HG02943 (cell line): ENCODE data around the gene TRIB2.

Source experiments
- ATAC-seq: cut with Tn5 transposase; IDR thresholded peaks from one replicate; pipeline ENCODE4 v1.9.1; 2021; ENCODE audit warnings: mild to moderate bottlenecking, low read depth, moderate library complexity; ENCODE audit not compliant: unreplicated experiment

TRIB2 gene

DNA sequence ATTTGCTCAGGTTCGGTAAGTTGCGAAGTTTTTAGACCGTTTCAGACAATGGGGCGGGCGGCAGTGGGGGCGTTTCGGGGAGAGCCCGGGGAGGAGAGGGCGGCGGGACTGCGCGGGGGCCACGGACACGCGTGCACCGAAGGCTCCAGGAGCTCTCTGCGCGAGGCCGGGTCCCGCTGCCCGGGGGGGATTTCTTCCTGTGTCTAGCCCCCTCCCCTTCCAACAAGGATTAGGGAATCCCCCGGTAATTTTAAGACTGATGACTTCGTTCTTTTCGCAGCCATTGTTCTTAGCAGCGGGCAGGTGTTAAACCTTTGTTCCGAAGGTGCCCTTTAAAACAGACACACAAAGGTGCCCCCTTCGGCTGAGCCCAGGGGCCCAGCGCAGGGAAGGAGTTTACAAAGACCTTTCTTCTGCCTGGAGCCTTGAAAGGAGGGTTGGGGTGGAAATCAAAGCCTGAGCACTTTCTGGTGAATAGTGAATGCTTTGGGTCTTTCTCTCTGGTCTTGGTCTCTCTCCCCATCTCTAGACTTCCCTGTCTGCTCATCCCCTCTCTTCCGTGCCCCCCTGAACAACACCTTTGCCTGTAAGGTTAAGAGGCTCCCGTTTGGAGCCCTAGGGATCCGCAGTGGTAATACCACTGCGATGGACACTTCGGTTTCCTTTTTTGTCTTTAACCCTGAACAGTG lies 2.1 kb downstream of the TRIB2 start:
- no peak for ATAC-seq

- ATAC-seq, result no peak
Observed at GRCh38 chr2:12719400-12720277, 2.9 kb downstream of the TRIB2 start.

- ATAC-seq, result no peak
Observed at GRCh38 chr2:12720278-12720620, 3.5 kb downstream of the TRIB2 start.

DNA sequence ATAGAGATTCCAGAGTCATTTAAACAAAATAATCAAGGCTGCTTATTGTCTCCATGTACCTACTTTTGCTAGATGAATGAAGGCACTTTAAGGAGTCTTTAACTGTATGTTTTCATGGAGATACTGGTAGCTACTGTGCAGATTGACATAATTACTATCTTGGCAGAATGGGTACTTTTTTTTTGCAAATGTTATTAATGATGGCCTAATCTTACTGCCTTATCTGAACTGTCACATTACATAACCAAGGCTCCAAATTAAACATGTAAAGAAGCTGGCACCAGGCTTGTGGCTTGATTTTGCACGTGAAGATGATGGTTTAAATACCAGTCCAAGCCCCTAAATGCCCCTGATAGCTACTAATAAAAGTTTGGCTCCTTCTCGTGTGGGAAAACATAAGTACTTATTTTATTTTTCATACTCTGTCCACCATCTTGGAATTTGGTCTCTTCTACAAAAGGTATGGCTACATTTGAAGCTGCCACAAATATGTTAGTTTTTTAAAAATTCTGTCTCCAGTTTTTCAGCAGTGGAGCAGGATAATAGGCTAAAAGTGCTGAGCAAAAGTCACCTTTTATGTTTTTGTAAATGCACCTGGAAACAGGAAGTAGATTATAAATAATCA lies 4.1 kb downstream of the TRIB2 start:
- ATAC-seq, result no peak

DNA sequence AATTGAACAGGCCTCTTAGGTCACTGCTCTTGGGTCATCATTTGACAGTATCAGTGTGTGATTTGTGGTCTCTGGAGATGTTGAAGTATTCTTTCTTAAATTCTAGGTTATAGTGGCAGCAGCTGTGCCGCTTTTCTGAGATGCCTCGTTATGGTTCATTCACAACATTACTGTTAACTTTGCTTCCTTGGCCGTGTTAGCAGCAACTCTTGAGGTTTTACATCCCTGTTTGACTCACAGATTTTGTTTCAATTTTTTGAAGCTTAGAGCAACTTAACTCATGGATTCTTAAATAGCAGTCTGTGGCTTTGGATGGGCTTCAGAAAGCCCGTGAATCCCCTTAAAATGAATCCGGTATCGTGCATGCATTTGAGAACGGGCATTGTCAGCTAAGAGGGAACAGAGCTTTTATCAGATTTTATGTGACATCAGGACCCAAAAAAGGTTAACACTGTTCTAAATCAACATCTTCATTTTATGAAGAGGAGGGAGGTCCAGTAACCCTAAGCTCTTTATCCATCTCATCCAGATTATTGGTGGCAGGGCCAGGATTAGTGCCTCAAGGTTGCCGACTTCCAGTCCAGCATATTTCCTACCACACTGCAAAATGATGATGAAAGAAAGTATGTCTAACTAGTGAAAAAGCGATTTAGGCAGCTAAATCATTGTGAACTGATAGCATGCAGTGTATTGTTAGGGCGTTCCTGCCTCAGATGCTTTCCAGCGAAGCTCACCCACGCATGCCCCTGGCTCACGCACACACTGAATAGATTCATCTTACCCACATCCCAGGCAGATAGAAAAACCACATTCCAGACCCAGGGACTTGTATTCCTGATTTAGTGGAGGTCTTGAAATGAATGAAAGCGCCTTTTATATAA lies 5.1 kb downstream of the TRIB2 start:
- ATAC-seq, result no peak

DNA sequence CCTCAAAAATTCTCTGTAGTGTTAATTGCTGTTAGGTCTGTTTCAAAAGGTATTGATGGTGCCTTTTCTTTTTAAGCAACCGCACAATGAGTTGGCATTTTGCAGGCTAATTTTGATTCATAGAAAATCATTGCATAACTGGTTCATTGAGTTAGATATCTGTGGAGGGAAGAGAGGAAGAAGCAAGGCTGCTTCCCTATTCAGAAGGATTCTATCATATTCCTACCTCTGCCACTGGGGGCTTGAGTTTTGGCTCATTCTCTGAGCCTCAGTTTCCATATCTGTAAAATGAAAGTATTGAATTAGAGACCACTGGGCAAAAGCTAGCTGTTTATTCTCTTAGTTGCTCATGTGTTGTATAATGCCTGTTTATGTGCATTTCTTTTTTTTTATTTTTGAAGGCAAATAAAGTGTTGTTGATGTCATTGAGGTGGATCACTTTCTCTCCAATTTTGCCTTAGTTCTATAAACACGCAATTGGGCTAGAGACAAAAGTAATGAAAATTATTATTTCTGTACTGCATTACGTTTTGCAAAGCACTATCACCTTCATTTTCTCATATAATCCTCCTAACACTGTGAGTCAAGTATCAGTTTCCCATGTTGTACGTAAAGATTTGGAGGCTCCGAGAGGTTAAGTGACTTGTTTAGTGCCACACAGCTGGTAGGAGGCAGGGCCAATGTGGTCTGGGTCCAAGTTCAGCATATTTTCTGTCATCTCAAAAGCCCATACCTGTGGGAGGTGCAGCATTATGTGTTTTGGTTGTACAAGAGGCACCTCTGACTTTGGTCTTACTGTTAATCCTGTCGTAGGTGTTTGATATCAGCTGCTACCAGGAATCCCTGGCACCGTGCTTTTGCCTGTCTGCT lies 5.9 kb downstream of the TRIB2 start:
- ATAC-seq, result no peak

DNA sequence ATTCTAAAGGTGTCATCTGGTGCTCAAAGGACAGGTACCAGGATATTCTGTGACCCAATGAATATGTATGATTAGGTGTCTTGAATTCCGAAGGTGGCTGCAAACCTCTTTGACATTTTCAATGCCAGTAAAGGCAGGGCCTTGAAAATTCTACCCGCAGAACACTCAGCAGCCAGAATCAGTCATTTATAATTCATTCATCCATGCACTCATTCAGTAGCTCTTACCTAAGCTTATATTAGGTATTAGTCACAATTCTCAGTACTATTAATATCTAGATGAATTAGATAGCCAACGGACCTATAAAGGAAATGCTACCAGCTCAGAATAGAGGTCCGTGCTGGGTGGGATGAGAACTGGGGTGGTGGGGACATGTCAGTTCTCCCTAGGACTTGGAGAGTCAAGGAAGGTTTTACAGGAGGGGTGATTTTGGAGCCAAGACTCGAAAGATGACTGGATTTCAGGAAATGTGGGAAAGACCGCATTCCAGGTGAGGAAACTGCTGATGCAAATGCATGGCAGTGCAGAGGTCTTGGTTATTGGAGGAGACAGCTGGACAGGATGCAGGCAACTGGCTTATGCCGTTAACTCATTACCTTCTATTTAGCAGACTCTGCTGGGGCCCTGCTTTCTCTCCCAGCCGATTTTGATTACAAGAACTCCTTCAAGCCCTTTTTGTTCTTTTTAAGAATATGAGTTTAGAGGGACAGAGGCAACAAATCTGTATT lies 7.2 kb downstream of the TRIB2 start:
- no peak for ATAC-seq

GRCh38 chr2:12725233-12726187 lies 8.8 kb downstream of the TRIB2 start:
- no peak for ATAC-seq

DNA sequence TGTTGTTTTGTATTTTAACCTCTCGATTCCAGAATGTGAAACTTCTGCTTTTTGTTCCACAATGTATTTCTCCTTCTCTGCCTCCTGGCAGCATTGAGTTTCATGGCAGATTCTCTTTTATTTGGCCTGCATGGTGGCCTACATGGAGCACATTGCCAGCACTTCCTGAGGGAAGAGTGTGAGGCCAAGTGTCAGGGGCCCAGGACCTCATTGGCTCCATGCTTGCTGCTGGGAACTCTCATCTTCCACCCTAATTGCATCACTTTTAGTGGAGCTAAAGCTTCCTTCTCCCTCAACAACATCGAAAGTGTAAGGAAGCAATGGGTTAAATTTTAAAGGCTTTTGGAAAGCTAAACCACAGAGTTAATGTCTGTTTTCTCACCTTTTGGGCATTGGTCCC lies 9.5 kb downstream of the TRIB2 start:
- no peak for ATAC-seq

- ATAC-seq, result no peak
Observed at GRCh38 chr2:12727065-12727464, 10.3 kb downstream of the TRIB2 start.

DNA sequence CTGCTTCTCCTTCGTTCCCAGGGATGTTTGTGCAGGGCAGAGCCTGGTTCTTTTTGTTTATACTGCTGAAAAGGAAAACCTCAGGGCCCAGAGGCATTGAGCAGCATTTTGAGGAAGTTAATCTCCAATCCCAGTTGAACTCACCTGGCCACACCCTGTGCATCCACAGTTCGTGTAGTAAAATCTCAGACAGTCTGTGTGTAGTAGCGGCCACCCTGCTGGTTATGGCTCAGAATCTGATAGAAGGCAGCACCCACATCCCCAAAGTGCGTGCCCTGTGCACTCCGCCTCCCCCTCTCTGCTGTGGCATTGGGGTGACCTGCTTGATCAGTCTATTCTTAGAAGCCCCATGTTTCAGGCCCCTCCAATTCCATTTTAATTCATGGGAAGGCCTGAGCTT lies 10.9 kb downstream of the TRIB2 start:
- ATAC-seq, result no peak

DNA sequence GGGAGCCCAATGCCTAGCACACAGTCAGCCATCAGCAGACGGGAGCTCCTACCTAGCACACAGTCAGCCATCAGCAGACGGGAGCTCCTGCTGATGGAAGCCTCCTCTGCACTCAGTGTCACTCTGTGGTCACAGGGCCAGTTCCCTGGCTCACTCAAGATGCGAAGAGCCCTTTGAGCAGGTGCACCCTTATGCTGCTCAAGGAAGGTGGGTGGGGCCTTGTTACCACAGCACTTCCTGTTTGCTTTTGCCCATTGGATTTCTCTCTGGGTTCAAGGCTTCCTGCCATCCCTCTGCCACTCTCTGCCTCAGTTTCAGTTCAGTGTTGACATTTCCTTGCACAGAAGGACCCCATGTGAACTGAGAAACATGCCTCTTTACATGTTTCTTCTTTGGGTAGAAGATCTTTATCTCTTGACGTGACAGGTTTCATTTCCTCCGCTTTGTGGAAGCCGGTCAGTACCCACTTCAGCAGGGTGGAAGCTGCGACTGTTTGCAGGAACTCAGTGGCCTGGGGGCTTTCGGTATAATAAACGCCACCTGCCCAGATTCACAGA lies 11.6 kb downstream of the TRIB2 start:
- peak; percentile 92 for ATAC-seq

GRCh38 chr2:12730265-12730664 lies 13.5 kb downstream of the TRIB2 start:
- no peak for ATAC-seq

DNA sequence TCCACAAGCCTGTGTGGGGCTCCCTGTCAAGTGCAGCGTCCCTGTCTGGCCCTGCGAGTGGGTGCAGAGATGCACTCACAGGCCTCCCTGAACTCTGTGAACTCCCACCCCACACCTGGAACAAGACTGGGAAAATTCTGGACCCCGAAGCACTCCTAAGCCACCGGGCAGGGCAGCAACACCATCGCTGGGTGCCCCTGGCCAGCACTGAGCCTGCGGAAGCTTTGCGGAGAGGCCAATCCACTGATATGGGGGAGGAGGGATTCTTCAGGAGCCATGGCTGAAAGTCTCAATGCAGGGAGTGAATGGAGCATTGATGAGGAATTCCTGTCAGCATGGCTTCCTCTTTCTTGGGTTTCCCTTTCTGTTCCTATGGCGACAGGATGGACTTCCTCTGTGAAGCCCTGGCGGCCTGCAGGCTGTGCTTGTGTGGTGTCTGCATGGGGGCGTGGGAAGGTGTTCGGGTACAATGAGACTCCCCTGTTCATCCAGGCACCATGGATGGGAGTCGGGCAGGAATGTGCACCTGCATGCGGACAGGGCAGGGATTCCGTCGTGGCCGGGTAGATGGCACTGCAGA lies 15.1 kb downstream of the TRIB2 start:
- ATAC-seq, result no peak

DNA sequence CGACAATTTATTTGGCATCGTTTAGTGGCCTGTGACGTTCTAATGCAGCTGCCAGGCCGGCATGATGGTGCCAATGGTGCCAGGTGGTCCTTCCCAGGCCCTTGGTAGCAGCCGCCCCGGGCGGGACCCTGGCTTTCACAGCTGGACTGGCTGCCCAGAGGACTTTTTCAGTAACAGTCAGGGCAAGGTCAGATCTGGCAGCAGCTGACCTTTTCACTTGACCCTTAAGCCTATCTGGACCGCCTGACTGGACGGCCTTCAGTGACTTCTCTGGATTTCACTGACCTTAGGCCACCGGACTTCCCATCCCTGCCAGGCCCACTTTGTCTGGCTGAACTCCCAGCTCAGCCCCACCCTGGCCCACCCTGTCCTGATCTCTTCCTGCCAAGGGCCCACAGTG lies 15.9 kb downstream of the TRIB2 start:
- no peak for ATAC-seq

GRCh38 chr2:12733846-12734245 lies 17.1 kb downstream of the TRIB2 start:
- no peak for ATAC-seq

GRCh38 chr2:12734914-12735654 lies 18.3 kb downstream of the TRIB2 start:
- ATAC-seq, result no peak
